Stomach (tissue), 4 donors: ENCODE data around the gene CPLX1.

Experiments used
- EP300 ChIP-seq: sonication (generic); formaldehyde crosslinking; IDR thresholded peaks from one replicate; pipeline ENCODE4 v1.6.1; 2017; ENCODE audit warnings: antibody characterized with exemption
- POLR2A ChIP-seq, 4 donors: fragments of 450-650 bp; IDR thresholded peaks; one replicate each; pipeline ENCODE4 v1.6.1; 2016; ENCODE audit warnings: antibody characterized with exemption in 4 of 4, control low read depth in 2 of 4, mild to moderate bottlenecking in 1 of 4, moderate library complexity in 1 of 4
- POLR2AphosphoS5 ChIP-seq, 3 donors: sonication (generic); formaldehyde crosslinking; IDR thresholded peaks; one replicate each; pipeline ENCODE4 v1.6.1; 2016; ENCODE audit warnings: antibody characterized with exemption in 3 of 3
- TF ChIP-seq, protein P1 (sequence below), 7 experiments: fragments of 450-650 bp in 4 of 7; fragments of 200-600 bp in 3 of 7; sonication (generic) in 3 of 7; IDR thresholded peaks; one replicate each; pipeline ENCODE4 v1.5.1; 2016 to 2019; ENCODE audit warnings: antibody characterized with exemption in 7 of 7, control low read depth in 2 of 7, mild to moderate bottlenecking in 1 of 7

DNA sequence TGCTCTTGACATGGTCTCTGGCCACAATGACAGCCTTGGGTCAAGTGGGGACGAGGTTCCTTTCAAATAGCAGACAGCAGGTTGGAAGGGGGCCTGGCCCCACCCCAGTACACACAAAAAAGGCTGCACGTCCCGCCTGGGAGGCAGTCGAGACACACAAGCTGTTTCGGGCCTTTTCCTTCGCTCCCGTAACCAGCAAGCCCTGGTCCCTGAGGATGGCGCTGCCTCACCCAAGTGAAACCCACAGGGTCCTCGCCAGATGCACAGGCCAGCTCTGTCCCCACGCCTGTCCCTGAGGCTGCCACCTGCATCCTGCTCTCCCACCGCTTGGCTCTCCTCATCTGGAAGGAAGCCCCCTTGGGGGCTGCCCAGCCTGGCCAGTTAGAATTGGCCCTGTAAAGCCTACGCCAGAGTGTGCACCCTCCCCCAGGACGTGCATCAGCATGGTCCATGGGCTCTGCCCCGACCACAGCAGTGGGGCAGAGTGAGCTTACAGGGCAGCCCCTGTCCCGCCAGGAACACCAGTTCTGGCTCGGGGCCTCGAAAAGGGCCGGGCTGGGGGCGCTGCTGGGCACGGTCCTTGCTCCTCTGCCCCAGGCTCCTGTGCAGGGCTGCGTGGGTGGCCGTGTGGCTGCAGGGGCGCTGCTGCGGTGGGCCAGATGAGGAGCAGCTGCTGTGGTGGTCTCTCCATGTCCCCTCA lies 2.0 kb downstream of the CPLX1 start:
- TF ChIP-seq, protein P1, sequence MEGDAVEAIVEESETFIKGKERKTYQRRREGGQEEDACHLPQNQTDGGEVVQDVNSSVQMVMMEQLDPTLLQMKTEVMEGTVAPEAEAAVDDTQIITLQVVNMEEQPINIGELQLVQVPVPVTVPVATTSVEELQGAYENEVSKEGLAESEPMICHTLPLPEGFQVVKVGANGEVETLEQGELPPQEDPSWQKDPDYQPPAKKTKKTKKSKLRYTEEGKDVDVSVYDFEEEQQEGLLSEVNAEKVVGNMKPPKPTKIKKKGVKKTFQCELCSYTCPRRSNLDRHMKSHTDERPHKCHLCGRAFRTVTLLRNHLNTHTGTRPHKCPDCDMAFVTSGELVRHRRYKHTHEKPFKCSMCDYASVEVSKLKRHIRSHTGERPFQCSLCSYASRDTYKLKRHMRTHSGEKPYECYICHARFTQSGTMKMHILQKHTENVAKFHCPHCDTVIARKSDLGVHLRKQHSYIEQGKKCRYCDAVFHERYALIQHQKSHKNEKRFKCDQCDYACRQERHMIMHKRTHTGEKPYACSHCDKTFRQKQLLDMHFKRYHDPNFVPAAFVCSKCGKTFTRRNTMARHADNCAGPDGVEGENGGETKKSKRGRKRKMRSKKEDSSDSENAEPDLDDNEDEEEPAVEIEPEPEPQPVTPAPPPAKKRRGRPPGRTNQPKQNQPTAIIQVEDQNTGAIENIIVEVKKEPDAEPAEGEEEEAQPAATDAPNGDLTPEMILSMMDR (IDR thresholded peaks at IDR 0.05): no peak
- TF ChIP-seq POLR2A (IDR thresholded peaks at IDR 0.05) (no peak), EP300 (no peak), POLR2AphosphoS5 (IDR thresholded peaks at IDR 0.05) (no peak)
